ENCODE data around the gene DNAJC24.

DNAJC24 gene

DNA sequence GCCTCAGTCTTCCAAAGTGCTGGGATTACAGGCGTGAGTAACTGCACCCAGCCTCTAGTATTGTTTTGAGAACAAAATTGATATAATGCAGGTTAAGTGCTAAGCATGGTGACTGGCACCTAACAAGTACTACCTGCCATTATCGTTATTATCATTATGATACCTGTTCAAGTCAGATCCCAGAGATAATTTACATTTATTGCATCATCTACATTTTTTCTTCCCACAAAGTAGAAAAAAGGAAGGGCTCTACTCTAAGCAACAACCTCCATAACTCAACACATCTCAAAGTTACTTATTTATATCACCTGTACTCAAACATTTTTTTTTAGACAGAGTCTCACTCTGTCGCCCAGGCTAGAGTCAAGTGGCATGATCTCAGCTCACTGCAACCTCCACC lies 42.2 kb upstream of the DNAJC24 start:
- no peak for TF ChIP-seq SIN3A (IDR thresholded peaks at IDR 0.05; ENCODE audit: borderline replicate concordance, insufficient read depth, low read length)
- no peak for TF ChIP-seq FOXP2 (optimal IDR thresholded peaks at IDR 0.05; ENCODE audit: borderline replicate concordance, extremely low read depth, extremely low read length, insufficient read depth)
- no peak for TF ChIP-seq POLR2AphosphoS5 (IDR thresholded peaks at IDR 0.05; ENCODE audit: low read depth, low read length)

DNA sequence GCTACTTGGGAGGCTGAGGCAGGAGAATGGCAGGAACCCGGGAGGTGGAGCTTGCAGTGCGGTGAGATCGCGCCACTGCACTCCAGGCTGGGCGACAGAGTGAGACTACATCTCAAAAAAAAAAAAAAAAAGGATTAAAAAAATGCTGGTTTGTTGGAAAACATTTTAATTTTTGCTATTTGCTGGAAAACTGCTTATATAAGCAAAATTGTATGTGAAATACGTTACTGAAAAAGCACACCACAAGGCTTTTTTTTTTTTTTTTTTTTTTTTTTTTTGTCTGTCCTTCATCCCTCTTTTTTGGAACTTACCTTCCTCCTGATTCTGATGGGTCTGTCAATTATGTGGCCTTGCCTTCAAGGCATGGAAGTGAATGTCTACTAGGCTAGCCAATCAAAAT lies 41.0 kb upstream of the DNAJC24 start:
- TF ChIP-seq FOXP2 (optimal IDR thresholded peaks at IDR 0.05; ENCODE audit: borderline replicate concordance, extremely low read depth, extremely low read length, insufficient read depth) (no peak), POLR2AphosphoS5 (IDR thresholded peaks at IDR 0.05; ENCODE audit: low read depth, low read length) (no peak), TAF1 (IDR thresholded peaks at IDR 0.05; ENCODE audit: borderline replicate concordance, insufficient read depth, low read length) (no peak), SIN3A (IDR thresholded peaks at IDR 0.05; ENCODE audit: borderline replicate concordance, insufficient read depth, low read length) (no peak)
- TF ChIP-seq, protein P1, sequence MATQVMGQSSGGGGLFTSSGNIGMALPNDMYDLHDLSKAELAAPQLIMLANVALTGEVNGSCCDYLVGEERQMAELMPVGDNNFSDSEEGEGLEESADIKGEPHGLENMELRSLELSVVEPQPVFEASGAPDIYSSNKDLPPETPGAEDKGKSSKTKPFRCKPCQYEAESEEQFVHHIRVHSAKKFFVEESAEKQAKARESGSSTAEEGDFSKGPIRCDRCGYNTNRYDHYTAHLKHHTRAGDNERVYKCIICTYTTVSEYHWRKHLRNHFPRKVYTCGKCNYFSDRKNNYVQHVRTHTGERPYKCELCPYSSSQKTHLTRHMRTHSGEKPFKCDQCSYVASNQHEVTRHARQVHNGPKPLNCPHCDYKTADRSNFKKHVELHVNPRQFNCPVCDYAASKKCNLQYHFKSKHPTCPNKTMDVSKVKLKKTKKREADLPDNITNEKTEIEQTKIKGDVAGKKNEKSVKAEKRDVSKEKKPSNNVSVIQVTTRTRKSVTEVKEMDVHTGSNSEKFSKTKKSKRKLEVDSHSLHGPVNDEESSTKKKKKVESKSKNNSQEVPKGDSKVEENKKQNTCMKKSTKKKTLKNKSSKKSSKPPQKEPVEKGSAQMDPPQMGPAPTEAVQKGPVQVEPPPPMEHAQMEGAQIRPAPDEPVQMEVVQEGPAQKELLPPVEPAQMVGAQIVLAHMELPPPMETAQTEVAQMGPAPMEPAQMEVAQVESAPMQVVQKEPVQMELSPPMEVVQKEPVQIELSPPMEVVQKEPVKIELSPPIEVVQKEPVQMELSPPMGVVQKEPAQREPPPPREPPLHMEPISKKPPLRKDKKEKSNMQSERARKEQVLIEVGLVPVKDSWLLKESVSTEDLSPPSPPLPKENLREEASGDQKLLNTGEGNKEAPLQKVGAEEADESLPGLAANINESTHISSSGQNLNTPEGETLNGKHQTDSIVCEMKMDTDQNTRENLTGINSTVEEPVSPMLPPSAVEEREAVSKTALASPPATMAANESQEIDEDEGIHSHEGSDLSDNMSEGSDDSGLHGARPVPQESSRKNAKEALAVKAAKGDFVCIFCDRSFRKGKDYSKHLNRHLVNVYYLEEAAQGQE (IDR thresholded peaks at IDR 0.05; ENCODE audit: insufficient read depth in 1 of 2, low read depth in 2 of 2, low read length in 2 of 2) = no peak

DNA sequence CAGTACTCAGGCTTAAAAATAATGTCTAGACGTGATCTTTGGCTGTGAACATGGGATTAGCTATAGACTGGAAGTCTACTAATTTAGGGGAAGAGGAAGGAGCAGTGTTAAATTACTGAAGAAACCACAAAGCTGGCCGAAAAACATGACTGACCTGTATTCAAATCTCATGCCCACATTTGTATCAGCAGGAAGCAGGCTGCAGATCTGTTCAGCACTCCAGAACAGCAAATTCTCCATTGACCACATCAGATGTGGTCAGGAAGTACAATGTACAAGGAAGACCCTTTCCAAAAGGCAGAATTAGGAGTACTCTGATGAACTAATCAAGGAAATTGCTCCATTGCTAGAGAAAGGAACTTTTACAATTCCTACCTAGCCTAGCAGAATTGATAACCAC lies 31.9 kb upstream of the DNAJC24 start:
- TF ChIP-seq, protein P1 (IDR thresholded peaks at IDR 0.05; ENCODE audit: insufficient read depth in 1 of 2, low read depth in 2 of 2, low read length in 2 of 2) = no peak
- TF ChIP-seq SIN3A (IDR thresholded peaks at IDR 0.05; ENCODE audit: borderline replicate concordance, insufficient read depth, low read length) (no peak), FOXP2 (optimal IDR thresholded peaks at IDR 0.05; ENCODE audit: borderline replicate concordance, extremely low read depth, extremely low read length, insufficient read depth) (no peak), TAF1 (IDR thresholded peaks at IDR 0.05; ENCODE audit: borderline replicate concordance, insufficient read depth, low read length) (no peak), POLR2AphosphoS5 (IDR thresholded peaks at IDR 0.05; ENCODE audit: low read depth, low read length) (no peak)

DNA sequence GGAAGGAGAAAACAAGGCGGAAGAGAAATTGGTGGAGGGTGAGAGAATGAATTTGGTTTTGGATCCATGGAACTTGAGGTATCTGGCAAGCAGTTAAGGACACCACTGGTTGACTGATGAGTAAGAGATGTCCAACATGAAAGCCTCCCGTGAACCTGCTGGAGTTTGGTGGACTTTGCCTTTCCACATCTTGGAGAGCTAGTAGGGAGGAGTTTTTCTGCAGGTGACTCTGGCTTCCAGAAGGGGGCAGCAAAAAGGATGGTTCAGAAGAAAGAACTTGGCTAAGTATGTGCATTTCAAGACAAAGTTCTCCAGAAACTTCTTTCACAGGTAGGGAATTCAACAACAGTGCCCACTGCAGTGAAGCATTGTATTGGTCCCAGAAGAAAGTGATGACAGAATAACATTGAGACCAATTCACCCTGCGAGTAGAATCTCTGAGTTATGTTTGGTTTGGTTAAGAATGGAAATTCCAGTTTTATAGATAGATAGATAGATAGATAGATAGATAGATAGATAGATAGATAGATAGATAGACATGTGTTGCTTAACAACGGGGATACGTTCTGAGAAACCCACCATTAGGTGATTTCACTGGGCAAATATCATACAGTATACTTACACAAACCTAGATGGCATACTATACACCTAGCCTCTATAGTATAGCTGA lies 28.6 kb upstream of the DNAJC24 start:
- no peak for TF ChIP-seq POLR2AphosphoS5 (IDR thresholded peaks at IDR 0.05; ENCODE audit: low read depth, low read length)
- no peak for TF ChIP-seq FOXP2 (optimal IDR thresholded peaks at IDR 0.05; ENCODE audit: borderline replicate concordance, extremely low read depth, extremely low read length, insufficient read depth)
- no peak for TF ChIP-seq TAF1 (IDR thresholded peaks at IDR 0.05; ENCODE audit: borderline replicate concordance, insufficient read depth, low read length)
- TF ChIP-seq, protein P1 (IDR thresholded peaks at IDR 0.05; ENCODE audit: insufficient read depth in 1 of 2, low read depth in 2 of 2, low read length in 2 of 2) = no peak
- no peak for TF ChIP-seq SIN3A (IDR thresholded peaks at IDR 0.05; ENCODE audit: borderline replicate concordance, insufficient read depth, low read length)

DNA sequence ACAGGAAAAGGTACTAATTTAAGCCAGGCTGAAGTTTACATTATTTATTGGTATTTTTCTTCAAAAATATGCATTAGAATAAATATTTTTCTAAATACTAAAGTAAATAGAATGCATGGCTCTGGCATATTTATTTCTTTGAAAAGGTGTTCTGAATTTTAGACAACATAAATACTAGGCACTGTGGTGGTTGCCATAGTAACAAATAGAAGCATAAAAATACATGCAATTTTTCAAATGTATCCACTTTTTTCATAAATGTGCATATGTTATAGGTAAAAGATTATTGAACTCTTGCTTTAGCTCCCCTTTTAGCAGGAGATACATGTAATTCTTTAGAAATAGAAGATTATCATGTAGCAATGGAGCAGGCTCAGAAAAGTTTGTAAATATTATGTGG lies 18.5 kb upstream of the DNAJC24 start:
- TF ChIP-seq, protein P1 (IDR thresholded peaks at IDR 0.05; ENCODE audit: insufficient read depth in 1 of 2, low read depth in 2 of 2, low read length in 2 of 2) = no peak
- TF ChIP-seq TAF1 (IDR thresholded peaks at IDR 0.05; ENCODE audit: borderline replicate concordance, insufficient read depth, low read length) = no peak
- TF ChIP-seq SIN3A (IDR thresholded peaks at IDR 0.05; ENCODE audit: borderline replicate concordance, insufficient read depth, low read length) = no peak
- TF ChIP-seq POLR2AphosphoS5 (IDR thresholded peaks at IDR 0.05; ENCODE audit: low read depth, low read length) = no peak
- TF ChIP-seq FOXP2 (optimal IDR thresholded peaks at IDR 0.05; ENCODE audit: borderline replicate concordance, extremely low read depth, extremely low read length, insufficient read depth) = no peak

All from PFSK-1 (cell line).